Fibroblast of lung (primary cell): ENCODE data around the gene EXOC3. TPM values are rescaled to one million over a fixed set of nuclear protein-coding genes. Genes with fewer than 3 reads are reported as not detected.

Experiments
- DNase-seq, 2 donors: peaks; one replicate each; pipeline versions ENCODE4 v3.0.0 to v3.0.0-alpha.2; 2010; ENCODE audit warnings: low read depth in 2 of 2
- H2AFZ ChIP-seq: 2 replicates; pipeline ENCODE4 v1.5.1; 2012; ENCODE audit warnings: low read length, control low read depth, inconsistent platforms
- H3K27ac ChIP-seq: 2 replicates; pipeline ENCODE4 v1.5.1; 2011; ENCODE audit warnings: low read length, control low read depth; ENCODE audit not compliant: insufficient read depth
- H3K27me3 ChIP-seq: 2 replicates; pipeline ENCODE4 v1.5.1; 2011; ENCODE audit warnings: mild to moderate bottlenecking, low read length; ENCODE audit not compliant: control insufficient read depth, insufficient read depth
- H3K36me3 ChIP-seq: 2 replicates; pipeline ENCODE4 v1.5.1; 2011; ENCODE audit warnings: low read length; ENCODE audit not compliant: control insufficient read depth, insufficient read depth
- H3K4me1 ChIP-seq: 2 replicates; pipeline ENCODE4 v1.5.1; 2011; ENCODE audit warnings: low read length; ENCODE audit not compliant: control insufficient read depth, insufficient read depth; ENCODE audit errors: extremely low read depth
- H3K4me2 ChIP-seq: 2 replicates; pipeline ENCODE4 v1.5.1; 2011; ENCODE audit warnings: low read length, control low read depth; ENCODE audit not compliant: insufficient read depth; ENCODE audit errors: extremely low read depth
- H3K4me3 ChIP-seq, 4 experiments: fragments of 200-600 bp in 1 of 4; sonication (generic) in 1 of 4; replicated peaks in 1 of 4; 2 replicates each; pipeline ENCODE4 v1.5.1; 2011 to 2016; ENCODE audit warnings: low read length in 4 of 4, low read depth in 3 of 4, mild to moderate bottlenecking in 3 of 4, control low read depth in 2 of 4, inconsistent platforms in 1 of 4, mixed read lengths in 1 of 4; ENCODE audit not compliant: insufficient read depth in 1 of 4; ENCODE audit errors: control extremely low read depth in 1 of 4
- H3K79me2 ChIP-seq: 2 replicates; pipeline ENCODE4 v1.5.1; 2012; ENCODE audit warnings: mild to moderate bottlenecking, low read length, inconsistent platforms; ENCODE audit not compliant: control insufficient read depth, insufficient read depth
- H3K9ac ChIP-seq: 2 replicates; pipeline ENCODE4 v1.5.1; 2011; ENCODE audit warnings: mild to moderate bottlenecking, low read length, control low read depth; ENCODE audit not compliant: insufficient read depth
- H3K9me3 ChIP-seq: 2 replicates; pipeline ENCODE4 v1.5.1; 2012; ENCODE audit warnings: low read depth, low read length; ENCODE audit not compliant: control insufficient read depth, insufficient read depth
- H4K20me1 ChIP-seq: 2 replicates; pipeline ENCODE4 v1.5.1; 2011; ENCODE audit warnings: low read length; ENCODE audit not compliant: control insufficient read depth, insufficient read depth; ENCODE audit errors: extremely low read depth
- CTCF ChIP-seq, 2 donors: IDR thresholded peaks in 1 of 2; conservative IDR thresholded peaks in 1 of 2; 1 replicate in 1 of 2; 2 replicates in 1 of 2; pipeline ENCODE4 v1.5.1; 2011 to 2012; ENCODE audit warnings: low read length in 2 of 2, control low read depth in 1 of 2, inconsistent platforms in 1 of 2, low read depth in 1 of 2, mild to moderate bottlenecking in 1 of 2
- EZH2 ChIP-seq: IDR thresholded peaks from 2 replicates; pipeline ENCODE4 v1.5.1; 2012; ENCODE audit warnings: low read length, control low read depth, mild to moderate bottlenecking; ENCODE audit errors: missing control alignments
- polyA plus RNA-seq, 2 donors: library from polyadenylated mRNA; depleted of rRNA in 1 of 2; stranded (reverse) in 1 of 2; unstranded in 1 of 2; fragments of >200 nt; gene quantifications; 2 replicates each; pipeline ENCODE4 v1.2.1, GENCODE V29; 2011 to 2012; ENCODE audit warnings: missing spikeins in 1 of 2
- total RNA-seq: library from RNA; depleted of rRNA; stranded (reverse); fragments of >200 nt; gene quantifications from 2 replicates; pipeline ENCODE4 v1.2.1, GENCODE V29; 2014

Gene EXOC3
- total and polyA plus RNA-seq, 2 donors (not counting 1 experiment from before 2014, with no cell fraction given) = 19.9 to 34.5 TPM

GRCh38 chr5:425714-426113 is 17.3 kb upstream of the EXOC3 start:
- Histone ChIP-seq H3K9ac (no peak overlapping the region), H3K9me3 (no peaks in the 10 kb centered on the region), H3K36me3 (peaks cover 22% of the 10 kb centered on the region), H3K4me1 (peaks cover 12% of the 10 kb centered on the region), H3K4me3 (no peak overlapping the region), H4K20me1 (no peaks in the 10 kb centered on the region), H2AFZ (no peak overlapping the region), H3K4me2 (no peak overlapping the region), H3K27me3 (no peaks in the 10 kb centered on the region), H3K79me2 (no peaks in the 10 kb centered on the region), H3K27ac (no peak overlapping the region)
- DNase-seq = peak in 1 of 2 donors; percentile 41
- TF ChIP-seq CTCF (conservative IDR thresholded peaks at IDR 0.05 in 1 of 2, IDR thresholded peaks at IDR 0.05 in 1 of 2; ENCODE audit: low read depth in 1 of 2, low read length in 2 of 2) = peak; percentile 17 to 18
- TF ChIP-seq EZH2 = no peak

- DNase-seq = no peak
- Histone ChIP-seq H3K9me3 (no peaks in the 10 kb centered on the region), H3K9ac (no peak overlapping the region), H3K4me3 (no peak overlapping the region), H3K27me3 (no peaks in the 10 kb centered on the region), H3K4me1 (peaks cover 12% of the 10 kb centered on the region), H3K36me3 (peaks cover 22% of the 10 kb centered on the region), H2AFZ (no peak overlapping the region), H3K4me2 (no peak overlapping the region), H3K79me2 (no peaks in the 10 kb centered on the region), H3K27ac (no peak overlapping the region), H4K20me1 (no peaks in the 10 kb centered on the region)
- TF ChIP-seq CTCF (conservative IDR thresholded peaks at IDR 0.05 in 1 of 2, IDR thresholded peaks at IDR 0.05 in 1 of 2; ENCODE audit: low read depth in 1 of 2, low read length in 2 of 2) (no peak), EZH2 (no peak)
Observed at GRCh38 chr5:426392-426976, 16.5 kb upstream of the EXOC3 start.

- Histone ChIP-seq H3K79me2 (no peaks in the 10 kb centered on the region), H3K4me3 (no peak overlapping the region), H3K27me3 (no peaks in the 10 kb centered on the region), H3K4me1 (peaks cover 14% of the 10 kb centered on the region), H3K9me3 (no peaks in the 10 kb centered on the region), H3K4me2 (no peak overlapping the region), H3K27ac (no peak overlapping the region), H3K36me3 (peaks cover 23% of the 10 kb centered on the region), H4K20me1 (no peaks in the 10 kb centered on the region), H3K9ac (no peak overlapping the region), H2AFZ (no peak overlapping the region)
- TF ChIP-seq EZH2 = no peak
- TF ChIP-seq CTCF (conservative IDR thresholded peaks at IDR 0.05 in 1 of 2, IDR thresholded peaks at IDR 0.05 in 1 of 2; ENCODE audit: low read depth in 1 of 2, low read length in 2 of 2) = no peak
- DNase-seq = no peak
Observed at GRCh38 chr5:427415-428087, 15.4 kb upstream of the EXOC3 start.
